ENCODE data around the gene FUT7.

Gene FUT7

GRCh38 chr9:136981588-136982231, 50.2 kb downstream of the FUT7 start:
- DNase-seq: no peak

GRCh38 chr9:136980669-136981478, 51.0 kb downstream of the FUT7 start:
- no peak for DNase-seq
